IgD-negative memory B cell (primary cell): ENCODE measurements around the gene RBMX. TPM values are rescaled to one million over a fixed set of nuclear protein-coding genes. Genes with fewer than 3 reads are reported as not detected.
"Not testable (repeated sequence)": the region's sequence is repeated elsewhere in the genome, so short reads cannot be mapped to it uniquely, and the experiment has no call there.

Source experiments
- H3K27ac Mint-ChIP-seq, 3 donors: one replicate each; pipeline ENCODE4 v1.8.0; 2020 to 2022; ENCODE audit warnings: mild to moderate bottlenecking in 3 of 3, mixed read lengths in 3 of 3, moderate library complexity in 1 of 3
- H3K27me3 Mint-ChIP-seq: one replicate; pipeline ENCODE4 v1.8.0; 2021; ENCODE audit warnings: mixed read lengths
- H3K36me3 Mint-ChIP-seq: one replicate; pipeline ENCODE4 v1.8.0; 2020; ENCODE audit warnings: mild to moderate bottlenecking, mixed read lengths
- H3K4me1 Mint-ChIP-seq, 3 donors: one replicate each; pipeline ENCODE4 v1.8.0; 2020 to 2022; ENCODE audit warnings: mixed read lengths in 3 of 3, mild to moderate bottlenecking in 1 of 3
- H3K4me3 Mint-ChIP-seq, 4 donors: one replicate each; pipeline ENCODE4 v1.8.0; 2020 to 2022; ENCODE audit warnings: mild to moderate bottlenecking in 4 of 4, mixed read lengths in 4 of 4, moderate library complexity in 3 of 4
- H3K9me3 Mint-ChIP-seq, 3 donors: one replicate each; pipeline ENCODE4 v1.8.0; 2020 to 2021; ENCODE audit warnings: mixed read lengths in 3 of 3, mild to moderate bottlenecking in 1 of 3
- polyA plus RNA-seq: library from polyadenylated mRNA; unstranded; fragments of 300-500 nt; fragmentation: Illumina TruSeq; gene quantifications from one replicate; pipeline ENCODE4 v1.2.3, GENCODE V29; 2021

The RBMX gene
- polyA plus RNA-seq, 1 donor from 2014 or later, result 180 TPM

- Mint-ChIP-seq H3K4me3 (no peak overlapping the region), H3K36me3 (no peaks in the 10 kb centered on the region), H3K4me1 (no peaks in the 10 kb centered on the region), H3K27ac (no peak overlapping the region), H3K27me3 (no peaks in the 10 kb centered on the region), H3K9me3 (no peaks in the 10 kb centered on the region)
Measured at GRCh38 chrX:136896121-136896914, 15.8 kb upstream of the RBMX start.

- Mint-ChIP-seq H3K27ac (no peak overlapping the region), H3K27me3 (no peaks in the 10 kb centered on the region), H3K4me3 (no peak overlapping the region), H3K4me1 (peaks cover 0 to 2% (median 0%) of the 10 kb centered on the region in 3 donors), H3K9me3 (no peaks in the 10 kb centered on the region), H3K36me3 (no peaks in the 10 kb centered on the region)
Measured at GRCh38 chrX:136892412-136892811, 11.9 kb upstream of the RBMX start.

DNA sequence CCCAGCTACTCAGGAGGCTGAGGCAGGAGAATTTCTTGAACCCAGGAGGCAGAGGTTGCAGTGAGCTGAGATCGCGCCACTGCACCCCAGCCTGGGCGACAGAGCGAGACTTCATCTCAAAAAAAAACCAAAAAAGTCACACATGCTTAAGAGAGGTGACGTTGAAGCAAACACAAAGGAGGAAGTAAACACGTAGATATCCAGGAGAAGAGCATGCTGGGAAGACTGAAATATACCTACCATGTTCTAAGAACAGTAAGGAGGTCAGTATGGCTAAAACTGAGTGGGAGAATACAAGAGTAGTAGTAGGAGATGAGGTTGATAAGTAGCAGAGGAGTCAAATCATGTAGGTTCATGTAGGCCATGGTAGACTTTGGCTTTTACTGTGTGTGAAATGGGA is 10.1 kb upstream of the RBMX start:
- H3K9me3 Mint-ChIP-seq, H3K36me3 Mint-ChIP-seq, H3K27me3 Mint-ChIP-seq, H3K27ac Mint-ChIP-seq, H3K4me3 Mint-ChIP-seq, H3K4me1 Mint-ChIP-seq: not testable (repeated sequence)

DNA sequence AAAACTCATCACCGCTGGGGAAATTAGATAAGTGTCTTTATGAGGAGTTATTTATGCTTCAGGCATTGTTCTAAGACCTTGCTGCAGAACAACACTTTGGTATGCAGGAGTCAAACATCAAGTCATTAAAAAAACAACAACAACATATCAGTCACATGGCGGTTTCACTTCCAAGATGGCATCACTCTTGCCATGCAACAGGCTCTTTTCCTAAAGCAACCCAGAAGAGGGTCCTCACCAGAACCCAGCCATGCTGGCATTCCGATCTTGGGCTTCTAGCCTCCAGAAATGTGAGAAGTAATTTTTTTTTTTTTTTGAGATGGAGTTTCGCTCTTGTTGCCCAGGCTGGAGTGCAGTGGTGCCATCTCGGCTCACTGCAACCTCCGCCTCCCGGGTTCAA is 8.7 kb upstream of the RBMX start:
- H3K27me3 Mint-ChIP-seq, result no peaks in the 10 kb centered on the region
- no peaks in the 10 kb centered on the region for H3K36me3 Mint-ChIP-seq
- no peaks in the 10 kb centered on the region for H3K9me3 Mint-ChIP-seq

GRCh38 chrX:136880003-136880451 is 498 bp downstream of the RBMX start:
- peaks cover 0 to 13% (median 4%) of the 10 kb centered on the region in 3 donors for H3K4me1 Mint-ChIP-seq
- H3K4me3 Mint-ChIP-seq, result peak overlapping the region; percentile 94 to 98 (median 96)
- H3K9me3 Mint-ChIP-seq, result peaks cover 0 to 4% (median 0%) of the 10 kb centered on the region in 3 donors
- H3K27ac Mint-ChIP-seq, result peak overlapping the region; percentile 96 to 99 (median 97)
- H3K27me3 Mint-ChIP-seq, result no peaks in the 10 kb centered on the region
- peaks cover 6% of the 10 kb centered on the region for H3K36me3 Mint-ChIP-seq

More for the DNA sequence above, 8.7 kb upstream of the RBMX start:
- no peak overlapping the region for H3K4me3 Mint-ChIP-seq
- H3K4me1 Mint-ChIP-seq, result peaks cover 0 to 2% (median 0%) of the 10 kb centered on the region in 3 donors
- H3K27ac Mint-ChIP-seq, result no peak overlapping the region

DNA sequence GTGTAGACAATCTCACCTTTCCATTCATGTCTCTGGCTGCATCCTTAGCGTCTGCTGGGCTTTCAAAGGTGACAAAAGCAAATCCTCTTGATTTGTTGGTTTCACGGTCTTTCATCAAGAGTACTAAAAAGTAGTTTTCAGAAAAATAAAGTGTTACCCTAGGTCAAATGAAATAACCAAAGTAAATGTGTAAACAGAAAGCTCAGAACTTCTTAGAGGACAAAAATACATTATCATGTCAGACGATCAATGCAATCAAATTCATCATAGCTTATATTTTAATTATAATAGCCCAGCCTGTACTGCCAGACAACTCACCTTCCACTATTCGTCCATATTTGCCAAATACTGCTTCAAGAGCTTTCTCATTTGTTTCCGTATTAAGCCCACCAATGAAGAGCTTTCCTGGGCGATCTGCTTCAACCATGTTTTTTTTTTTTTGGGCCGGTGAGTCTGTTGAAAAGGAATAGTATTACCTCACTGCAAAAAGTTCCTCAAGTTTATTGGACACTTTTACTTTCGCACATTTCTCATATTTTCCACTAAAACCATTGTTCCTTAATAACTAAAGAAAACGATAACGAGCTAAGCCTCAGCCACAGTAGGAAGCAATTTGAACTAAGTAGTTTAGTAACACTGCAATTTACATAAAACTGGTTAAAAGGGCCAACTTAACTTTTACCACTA is 1.4 kb downstream of the RBMX start:
- Mint-ChIP-seq H3K4me3 (peak overlapping the region; percentile 94 to 98 (median 96)), H3K27ac (peak overlapping the region; percentile 96 to 99 (median 97))

DNA sequence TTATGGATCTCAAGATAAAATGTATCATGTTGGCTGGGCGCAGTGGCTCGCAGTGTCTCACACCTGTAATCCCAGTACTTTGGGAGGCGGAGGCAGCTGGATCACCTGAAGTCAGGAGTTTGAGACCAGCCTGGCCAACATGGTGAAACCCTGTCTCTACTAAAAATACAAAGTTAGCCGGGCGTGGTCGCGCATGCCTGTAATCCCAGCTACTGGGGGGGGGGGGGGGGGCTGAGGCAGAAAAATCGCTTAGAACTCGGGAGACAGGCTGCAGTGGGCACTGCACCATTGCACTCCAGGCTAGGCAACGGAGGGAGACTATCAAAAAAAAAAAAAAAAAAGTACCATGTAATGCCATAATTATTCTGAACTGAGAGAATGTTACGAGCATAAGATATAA is 2.1 kb downstream of the RBMX start:
- Mint-ChIP-seq H3K36me3 (peaks cover 8% of the 10 kb centered on the region), H3K4me3 (peak overlapping the region; percentile 94 to 98 (median 96)), H3K27me3 (no peaks in the 10 kb centered on the region), H3K9me3 (peaks cover 0 to 4% (median 0%) of the 10 kb centered on the region in 3 donors), H3K27ac (peak overlapping the region in 1 of 3 donors; percentile 97), H3K4me1 (peaks cover 0 to 13% (median 4%) of the 10 kb centered on the region in 3 donors)

More for the DNA sequence above, 1.4 kb downstream of the RBMX start:
- Mint-ChIP-seq H3K4me1 (peaks cover 0 to 13% (median 4%) of the 10 kb centered on the region in 3 donors), H3K36me3 (peaks cover 8% of the 10 kb centered on the region), H3K9me3 (peaks cover 0 to 4% (median 0%) of the 10 kb centered on the region in 3 donors), H3K27me3 (no peaks in the 10 kb centered on the region)

GRCh38 chrX:136874114-136874513 is 6.4 kb downstream of the RBMX start:
- H3K4me3 Mint-ChIP-seq, H3K36me3 Mint-ChIP-seq, H3K27me3 Mint-ChIP-seq, H3K9me3 Mint-ChIP-seq: not testable (repeated sequence)
- Mint-ChIP-seq H3K4me1 (peaks cover 8 to 14% (median 11%) of the 10 kb centered on the region in 3 donors), H3K27ac (peak overlapping the region in 2 of 3 donors; percentile 37 to 48)

DNA sequence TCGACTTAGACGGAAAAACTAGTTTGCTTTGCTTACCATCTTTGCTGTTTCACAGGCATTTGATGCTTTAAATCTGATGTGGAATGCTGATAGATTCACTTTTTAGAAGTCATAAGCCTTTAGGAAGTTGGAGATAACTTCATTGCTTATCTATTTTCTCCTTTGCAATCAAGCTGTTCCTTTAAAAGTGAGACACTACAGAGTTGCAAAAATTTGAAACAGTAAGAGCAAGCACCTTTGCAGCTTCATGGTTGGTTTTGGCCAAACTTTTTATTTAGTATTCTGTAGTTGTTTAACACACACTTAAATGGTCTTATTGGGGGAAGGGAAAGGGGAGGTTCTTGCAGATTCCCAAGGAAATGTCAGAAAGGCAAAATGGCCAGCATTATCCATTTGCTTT is 7.3 kb downstream of the RBMX start:
- H3K27me3 Mint-ChIP-seq, H3K27ac Mint-ChIP-seq, H3K9me3 Mint-ChIP-seq, H3K36me3 Mint-ChIP-seq, H3K4me3 Mint-ChIP-seq: not testable (repeated sequence)
- peaks cover 9 to 15% (median 11%) of the 10 kb centered on the region in 3 donors for H3K4me1 Mint-ChIP-seq

GRCh38 chrX:136872091-136872700 is 8.3 kb downstream of the RBMX start:
- Mint-ChIP-seq H3K27ac (peak overlapping the region in 1 of 3 donors; percentile 31), H3K4me3 (no peak overlapping the region), H3K36me3 (peaks cover 8% of the 10 kb centered on the region), H3K4me1 (peaks cover 10 to 16% (median 11%) of the 10 kb centered on the region in 3 donors), H3K9me3 (peaks cover 0 to 2% (median 0%) of the 10 kb centered on the region in 3 donors), H3K27me3 (no peaks in the 10 kb centered on the region)

DNA sequence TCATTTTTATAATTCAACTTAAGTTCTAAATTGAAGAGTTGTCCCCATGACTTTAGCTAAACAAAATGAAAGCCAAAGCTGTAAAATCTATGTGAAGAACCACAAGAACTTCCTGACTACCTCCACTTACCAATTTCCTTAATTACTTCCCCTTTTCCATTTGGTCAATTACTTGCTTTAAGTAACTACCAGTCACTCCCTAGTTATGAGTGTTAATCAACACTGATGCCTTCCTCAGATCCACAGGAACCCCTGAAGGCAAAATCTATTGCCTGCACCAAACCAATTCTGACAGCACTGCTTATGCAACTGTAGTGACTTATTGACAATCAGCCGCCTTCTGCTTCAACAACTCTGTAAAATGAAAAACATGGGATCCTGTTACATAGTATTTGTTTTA is 10.5 kb downstream of the RBMX start:
- no peaks in the 10 kb centered on the region for H3K9me3 Mint-ChIP-seq
- H3K27me3 Mint-ChIP-seq, result no peaks in the 10 kb centered on the region
- peaks cover 13 to 16% (median 13%) of the 10 kb centered on the region in 3 donors for H3K4me1 Mint-ChIP-seq
- H3K4me3 Mint-ChIP-seq, result peak overlapping the region in 1 of 4 donors; percentile 35
- peak overlapping the region in 1 of 3 donors; percentile 3 for H3K27ac Mint-ChIP-seq
- peaks cover 8% of the 10 kb centered on the region for H3K36me3 Mint-ChIP-seq

- Mint-ChIP-seq H3K36me3 (peaks cover 6% of the 10 kb centered on the region), H3K4me3 (no peak overlapping the region), H3K27me3 (no peaks in the 10 kb centered on the region), H3K27ac (no peak overlapping the region), H3K9me3 (no peaks in the 10 kb centered on the region), H3K4me1 (peaks cover 13 to 16% (median 13%) of the 10 kb centered on the region in 3 donors)
Measured at GRCh38 chrX:136868283-136869055, 12.1 kb downstream of the RBMX start.

DNA sequence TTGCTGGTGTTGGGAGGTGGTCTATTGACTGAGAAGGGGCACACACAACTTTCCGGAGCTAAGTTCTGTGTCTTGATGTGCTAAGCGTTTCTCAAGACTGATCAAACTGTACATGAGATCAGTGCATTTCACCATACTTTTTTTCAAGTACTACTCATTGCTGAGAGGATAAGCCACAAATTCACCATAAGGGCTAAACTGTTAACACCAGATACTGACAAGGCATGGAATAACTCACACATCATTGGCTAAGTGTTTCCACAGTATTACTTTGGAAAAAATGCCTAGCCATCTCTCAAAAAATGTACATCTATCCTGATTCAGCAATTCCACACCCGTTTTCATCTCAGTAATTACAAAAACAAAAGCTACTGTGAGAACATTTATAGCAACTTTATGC is 13.0 kb downstream of the RBMX start:
- H3K27me3 Mint-ChIP-seq, result no peaks in the 10 kb centered on the region
- no peak overlapping the region for H3K4me3 Mint-ChIP-seq
- H3K36me3 Mint-ChIP-seq, result peaks cover 6% of the 10 kb centered on the region
- peaks cover 13 to 16% (median 13%) of the 10 kb centered on the region in 3 donors for H3K4me1 Mint-ChIP-seq
- H3K27ac Mint-ChIP-seq, result no peak overlapping the region
- H3K9me3 Mint-ChIP-seq, result no peaks in the 10 kb centered on the region

DNA sequence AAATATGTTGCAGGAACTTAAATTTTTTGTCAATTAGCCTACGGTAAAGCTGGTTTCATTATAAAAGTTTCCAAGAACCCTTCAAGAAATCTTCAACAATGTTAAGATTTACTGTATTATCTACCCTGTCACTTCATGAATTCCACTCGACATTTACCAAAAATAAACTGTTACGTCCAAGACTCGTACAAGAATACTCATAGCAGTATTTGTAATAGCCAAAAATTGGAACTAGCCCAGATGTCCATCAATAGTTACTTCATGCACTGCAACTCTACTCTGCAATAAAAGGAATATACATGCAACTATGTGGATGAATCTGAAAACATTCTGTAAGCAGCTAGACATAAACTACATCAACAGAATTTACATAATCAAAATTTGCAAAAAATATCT is 13.4 kb downstream of the RBMX start:
- peak overlapping the region in 1 of 3 donors; percentile 83 for H3K27ac Mint-ChIP-seq
- H3K27me3 Mint-ChIP-seq, result no peaks in the 10 kb centered on the region
- H3K36me3 Mint-ChIP-seq, result peaks cover 6% of the 10 kb centered on the region
- no peak overlapping the region for H3K4me3 Mint-ChIP-seq
- H3K4me1 Mint-ChIP-seq, result peaks cover 13 to 15% (median 13%) of the 10 kb centered on the region in 3 donors
- H3K9me3 Mint-ChIP-seq, result no peaks in the 10 kb centered on the region
